OCI-LY7 (cell line): ENCODE measurements around the gene FGD4.

ENCODE experiments used
- EZH2phosphoT487 ChIP-seq: fragments of 200-600 bp; sonication (generic); IDR thresholded peaks from 2 replicates; pipeline ENCODE4 v1.6.1; 2018; ENCODE audit warnings: low read depth, borderline replicate concordance, mild to moderate bottlenecking, mixed run types, antibody characterized with exemption, low read length, moderate library complexity, mixed read lengths
- TF ChIP-seq, protein P1 (sequence below): fragments of 200-600 bp; sonication (generic); conservative IDR thresholded peaks from 2 replicates; pipeline ENCODE4 v1.5.1; 2014; ENCODE audit warnings: mild to moderate bottlenecking, antibody characterized with exemption, low read length, moderate library complexity, mixed read lengths

DNA sequence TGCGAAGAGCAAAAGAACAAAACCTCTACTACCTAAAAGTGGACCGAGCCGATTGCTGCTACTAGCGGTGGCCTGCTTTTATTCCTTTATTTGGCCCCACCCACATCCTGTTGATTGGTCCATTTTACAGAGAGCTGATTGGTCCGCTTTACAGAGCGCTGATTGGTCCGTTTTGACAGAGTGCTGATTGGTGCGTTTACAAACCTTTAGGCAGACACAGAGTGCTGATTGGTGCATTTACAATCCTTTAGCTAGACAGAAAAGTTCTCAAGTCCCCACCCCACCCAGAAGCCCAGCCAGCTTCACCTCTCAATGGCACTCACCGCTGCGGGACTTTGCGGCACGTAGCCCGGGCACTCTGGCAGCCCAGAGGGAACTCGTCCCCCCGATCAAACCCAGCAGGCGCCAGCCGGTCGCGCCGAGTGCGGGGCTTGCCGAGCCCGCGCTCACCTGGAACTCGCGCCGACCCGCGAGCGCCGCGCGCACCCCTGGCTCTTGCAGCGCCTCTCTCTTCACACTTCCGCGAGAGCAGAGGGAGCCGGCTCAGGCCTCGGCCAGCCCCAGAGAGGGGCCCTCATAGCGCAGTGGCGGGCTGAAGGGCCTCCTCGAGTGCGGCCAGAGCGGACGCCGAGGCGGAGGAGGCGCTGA lies 8.7 kb upstream of the FGD4 start:
- TF ChIP-seq, protein P1, sequence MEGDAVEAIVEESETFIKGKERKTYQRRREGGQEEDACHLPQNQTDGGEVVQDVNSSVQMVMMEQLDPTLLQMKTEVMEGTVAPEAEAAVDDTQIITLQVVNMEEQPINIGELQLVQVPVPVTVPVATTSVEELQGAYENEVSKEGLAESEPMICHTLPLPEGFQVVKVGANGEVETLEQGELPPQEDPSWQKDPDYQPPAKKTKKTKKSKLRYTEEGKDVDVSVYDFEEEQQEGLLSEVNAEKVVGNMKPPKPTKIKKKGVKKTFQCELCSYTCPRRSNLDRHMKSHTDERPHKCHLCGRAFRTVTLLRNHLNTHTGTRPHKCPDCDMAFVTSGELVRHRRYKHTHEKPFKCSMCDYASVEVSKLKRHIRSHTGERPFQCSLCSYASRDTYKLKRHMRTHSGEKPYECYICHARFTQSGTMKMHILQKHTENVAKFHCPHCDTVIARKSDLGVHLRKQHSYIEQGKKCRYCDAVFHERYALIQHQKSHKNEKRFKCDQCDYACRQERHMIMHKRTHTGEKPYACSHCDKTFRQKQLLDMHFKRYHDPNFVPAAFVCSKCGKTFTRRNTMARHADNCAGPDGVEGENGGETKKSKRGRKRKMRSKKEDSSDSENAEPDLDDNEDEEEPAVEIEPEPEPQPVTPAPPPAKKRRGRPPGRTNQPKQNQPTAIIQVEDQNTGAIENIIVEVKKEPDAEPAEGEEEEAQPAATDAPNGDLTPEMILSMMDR: no peak
- no peak for TF ChIP-seq EZH2phosphoT487
